ENCODE measurements around the gene VSNL1.
"Not testable (repeated sequence)": the region's sequence is repeated elsewhere in the genome, so short reads cannot be mapped to it uniquely, and the experiment has no call there.

- not testable (repeated sequence) for TF ChIP-seq CTCF (conservative IDR thresholded peaks at IDR 0.05); EZH2 (IDR thresholded peaks at IDR 0.05; ENCODE audit: low read depth)
These were observed 25.2 kb downstream of the VSNL1 start for GRCh38 chr2:17565726-17566125.

Measured in PC-9 (cell line).